GM21825 (cell line): ENCODE measurements around the gene GALR3.
A peak's percentile ranks its signal among the peaks of the same experiment; 100 is the strongest.

Experiments
- ATAC-seq: cut with Tn5 transposase; IDR thresholded peaks from one replicate; pipeline ENCODE4 v1.9.1; 2021; ENCODE audit warnings: mild to moderate bottlenecking, moderate library complexity; ENCODE audit not compliant: unreplicated experiment

GALR3 gene

DNA sequence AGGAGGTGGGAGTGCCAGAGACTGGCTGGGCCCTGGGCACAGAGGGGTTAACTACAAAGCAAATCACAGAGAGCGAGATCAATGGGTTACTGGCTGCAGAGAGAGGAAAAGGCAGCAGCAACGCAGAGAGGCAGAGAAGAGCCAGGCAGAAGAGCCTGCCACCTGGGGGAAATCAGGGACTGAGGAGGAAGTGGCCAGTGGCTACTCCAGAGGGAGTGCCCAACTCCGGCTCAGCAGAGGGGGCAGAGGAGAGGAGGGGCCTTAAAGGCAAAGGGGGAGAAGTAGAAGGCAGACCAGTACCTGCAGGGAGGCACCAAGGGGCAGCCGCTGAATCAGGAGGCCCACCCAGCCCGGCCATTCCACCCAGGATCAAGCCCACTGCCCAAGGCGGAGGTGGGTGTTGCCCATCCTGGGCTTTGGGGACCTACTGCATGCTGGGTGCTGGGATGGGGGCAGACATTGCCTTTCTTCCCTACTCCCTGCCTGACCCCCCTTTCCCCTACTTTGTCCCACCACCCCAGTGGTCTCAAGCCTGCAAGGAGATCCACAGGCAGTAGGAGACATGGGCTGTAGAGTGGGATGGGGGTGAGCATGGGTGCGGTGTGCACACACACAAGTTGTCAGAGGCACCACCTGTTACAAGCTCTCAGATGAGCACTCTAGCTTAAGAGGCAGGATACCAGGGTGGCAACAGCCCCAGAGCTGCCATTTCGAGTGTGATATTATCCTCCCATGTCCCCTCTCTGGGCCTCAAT lies 926 bp upstream of the GALR3 start:
- ATAC-seq = no peak

DNA sequence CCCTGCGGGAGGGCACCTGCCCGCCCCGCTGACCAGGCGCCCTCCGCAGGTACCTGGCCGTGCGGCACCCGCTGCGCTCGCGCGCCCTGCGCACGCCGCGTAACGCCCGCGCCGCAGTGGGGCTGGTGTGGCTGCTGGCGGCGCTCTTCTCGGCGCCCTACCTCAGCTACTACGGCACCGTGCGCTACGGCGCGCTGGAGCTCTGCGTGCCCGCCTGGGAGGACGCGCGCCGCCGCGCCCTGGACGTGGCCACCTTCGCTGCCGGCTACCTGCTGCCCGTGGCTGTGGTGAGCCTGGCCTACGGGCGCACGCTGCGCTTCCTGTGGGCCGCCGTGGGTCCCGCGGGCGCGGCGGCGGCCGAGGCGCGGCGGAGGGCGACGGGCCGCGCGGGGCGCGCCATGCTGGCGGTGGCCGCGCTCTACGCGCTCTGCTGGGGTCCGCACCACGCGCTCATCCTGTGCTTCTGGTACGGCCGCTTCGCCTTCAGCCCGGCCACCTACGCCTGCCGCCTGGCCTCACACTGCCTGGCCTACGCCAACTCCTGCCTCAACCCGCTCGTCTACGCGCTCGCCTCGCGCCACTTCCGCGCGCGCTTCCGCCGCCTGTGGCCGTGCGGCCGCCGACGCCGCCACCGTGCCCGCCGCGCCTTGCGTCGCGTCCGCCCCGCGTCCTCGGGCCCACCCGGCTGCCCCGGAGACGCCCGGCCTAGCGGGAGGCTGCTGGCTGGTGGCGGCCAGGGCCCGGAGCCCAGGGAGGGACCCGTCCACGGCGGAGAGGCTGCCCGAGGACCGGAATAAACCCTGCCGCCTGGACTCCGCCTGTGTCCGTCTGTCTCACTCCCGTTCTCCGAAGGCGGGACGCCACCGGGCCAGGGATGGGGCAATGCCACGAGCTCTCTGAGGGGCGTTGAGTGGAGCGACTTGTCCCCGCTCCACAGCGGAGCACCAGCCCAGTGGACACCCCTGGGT lies 1.8 kb downstream of the GALR3 start:
- no peak for ATAC-seq

GRCh38 chr22:37827056-37827455 lies 3.9 kb downstream of the GALR3 start:
- no peak for ATAC-seq

- no peak for ATAC-seq
Observed at GRCh38 chr22:37830093-37830842, 7.1 kb downstream of the GALR3 start.

- ATAC-seq = no peak
Observed at GRCh38 chr22:37831472-37831871, 8.3 kb downstream of the GALR3 start.

GRCh38 chr22:37832022-37832857 lies 9.1 kb downstream of the GALR3 start:
- ATAC-seq = no peak

- ATAC-seq = no peak
Observed at GRCh38 chr22:37842015-37842793, 19.0 kb downstream of the GALR3 start.

DNA sequence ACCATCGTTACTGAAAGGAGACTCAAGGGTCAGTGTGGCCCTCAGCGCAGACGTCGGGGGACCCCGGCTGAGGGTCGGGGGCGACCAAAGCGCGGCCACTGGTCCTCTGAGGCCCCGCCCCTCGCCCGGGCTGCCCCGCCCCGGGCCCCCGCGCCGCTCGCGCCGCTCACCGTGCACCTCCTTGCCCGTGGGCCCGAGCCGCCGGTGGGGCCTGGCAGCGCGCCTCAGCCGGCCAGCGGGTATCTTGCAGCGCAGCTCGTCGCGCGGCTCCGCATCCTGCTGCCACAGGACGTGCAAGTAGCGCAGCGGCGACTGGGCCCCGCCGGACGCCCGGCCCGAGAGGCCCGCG lies 20.5 kb downstream of the GALR3 start:
- peak; percentile 43 for ATAC-seq

DNA sequence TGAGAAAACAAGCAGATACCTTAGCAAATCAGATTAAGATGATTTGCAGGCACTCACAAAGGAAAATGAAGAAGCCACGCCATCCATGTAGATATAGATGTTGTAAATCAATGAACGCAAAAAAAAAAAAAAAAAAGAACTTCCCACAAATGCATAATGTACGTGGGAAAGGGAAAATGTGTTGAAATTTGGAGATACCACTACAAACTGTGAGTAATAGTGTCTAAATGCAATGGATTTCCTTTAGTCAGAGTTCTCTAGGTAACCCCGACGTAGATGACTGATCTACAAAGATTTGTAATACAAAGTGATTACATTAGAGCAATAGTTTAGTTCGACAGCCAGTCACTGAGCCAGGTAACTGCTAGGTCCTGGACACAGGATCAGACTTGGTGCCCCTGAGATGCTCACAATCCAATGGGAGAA lies 21.7 kb downstream of the GALR3 start:
- no peak for ATAC-seq

GRCh38 chr22:37846433-37846832 lies 23.3 kb downstream of the GALR3 start:
- no peak for ATAC-seq

- ATAC-seq = no peak
Observed at GRCh38 chr22:37848587-37849088, 25.5 kb downstream of the GALR3 start.

DNA sequence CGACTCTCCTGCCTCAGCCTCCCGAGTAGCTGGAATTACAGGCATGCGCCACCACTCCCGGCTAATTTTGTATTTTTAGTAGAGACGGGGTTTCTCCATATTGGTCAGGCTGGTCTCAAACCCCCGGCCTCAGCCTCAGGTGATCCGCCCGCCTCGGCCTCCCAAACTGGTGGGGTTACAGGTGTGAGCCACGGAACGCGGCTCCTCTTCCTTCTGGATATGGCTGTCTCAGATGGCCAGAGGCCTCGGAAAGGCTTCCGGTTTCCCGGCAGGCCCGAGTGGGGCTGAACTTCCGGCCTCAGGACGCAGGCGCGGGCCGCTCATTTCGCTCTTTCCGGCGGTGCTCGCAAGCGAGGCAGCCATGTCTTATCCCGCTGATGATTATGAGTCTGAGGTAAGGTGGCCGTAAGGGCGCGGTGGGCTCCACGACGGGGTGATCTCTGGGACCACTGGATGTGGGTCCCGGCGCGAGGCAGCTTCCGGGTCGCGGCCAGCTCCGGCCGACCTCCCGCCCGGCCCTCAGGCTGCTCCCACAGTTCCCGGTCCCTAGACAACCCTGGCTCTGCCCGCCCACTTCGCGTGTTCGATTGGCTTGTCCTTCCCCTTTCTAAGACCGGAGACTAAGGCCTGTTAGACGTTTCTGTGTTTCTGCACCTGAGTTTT lies 26.0 kb downstream of the GALR3 start, which contains the start of gene EIF3L:
TSS of gene EIF3L (plus strand) at position 331 of the 663 bp plus-strand sequence. CDS start at position 362, 31 bp downstream.
- peak; percentile 70 for ATAC-seq

GRCh38 chr22:37850801-37851200 lies 27.6 kb downstream of the GALR3 start:
- ATAC-seq = no peak

- no peak for ATAC-seq
Observed at GRCh38 chr22:37852418-37852817, 29.2 kb downstream of the GALR3 start.

DNA sequence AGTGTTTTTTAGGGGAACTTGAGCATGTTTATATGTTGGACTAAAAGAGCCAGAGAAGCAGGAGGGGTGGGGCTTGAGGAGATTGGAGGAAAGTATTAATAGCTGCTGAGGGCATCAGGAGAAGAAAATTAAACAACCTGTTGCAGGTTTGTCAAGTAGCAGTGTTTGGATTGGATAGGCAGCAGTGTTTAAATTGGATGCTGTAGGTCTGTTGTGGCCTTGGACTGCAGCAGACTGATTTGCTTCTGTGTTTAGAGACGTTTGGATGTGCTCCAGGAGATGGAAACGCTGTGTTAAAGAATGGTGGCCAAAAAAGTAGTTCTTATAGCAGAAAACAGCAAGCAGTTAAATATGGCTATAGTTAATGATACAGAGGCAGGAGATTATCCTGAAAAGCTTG lies 31.8 kb downstream of the GALR3 start:
- no peak for ATAC-seq

DNA sequence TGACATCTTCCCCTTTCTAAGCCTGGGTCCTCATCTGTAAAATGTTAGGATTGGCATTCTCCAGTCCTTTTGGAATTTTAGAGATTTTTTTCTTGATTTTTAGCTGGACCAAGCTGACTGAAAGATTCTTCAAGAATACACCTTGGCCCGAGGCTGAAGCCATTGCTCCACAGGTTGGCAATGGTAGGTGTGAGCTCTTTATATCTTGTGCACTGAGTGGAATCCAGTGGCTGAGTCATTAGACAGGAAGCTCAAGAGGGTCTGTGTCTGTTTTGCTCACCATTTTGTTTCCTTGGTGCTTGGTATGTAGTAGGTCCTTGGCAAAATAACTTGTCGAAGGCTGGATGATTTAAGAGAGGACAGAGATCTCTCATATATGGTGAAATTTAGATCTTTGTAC lies 32.3 kb downstream of the GALR3 start:
- no peak for ATAC-seq

GRCh38 chr22:37860796-37861421 lies 37.7 kb downstream of the GALR3 start:
- ATAC-seq = no peak

DNA sequence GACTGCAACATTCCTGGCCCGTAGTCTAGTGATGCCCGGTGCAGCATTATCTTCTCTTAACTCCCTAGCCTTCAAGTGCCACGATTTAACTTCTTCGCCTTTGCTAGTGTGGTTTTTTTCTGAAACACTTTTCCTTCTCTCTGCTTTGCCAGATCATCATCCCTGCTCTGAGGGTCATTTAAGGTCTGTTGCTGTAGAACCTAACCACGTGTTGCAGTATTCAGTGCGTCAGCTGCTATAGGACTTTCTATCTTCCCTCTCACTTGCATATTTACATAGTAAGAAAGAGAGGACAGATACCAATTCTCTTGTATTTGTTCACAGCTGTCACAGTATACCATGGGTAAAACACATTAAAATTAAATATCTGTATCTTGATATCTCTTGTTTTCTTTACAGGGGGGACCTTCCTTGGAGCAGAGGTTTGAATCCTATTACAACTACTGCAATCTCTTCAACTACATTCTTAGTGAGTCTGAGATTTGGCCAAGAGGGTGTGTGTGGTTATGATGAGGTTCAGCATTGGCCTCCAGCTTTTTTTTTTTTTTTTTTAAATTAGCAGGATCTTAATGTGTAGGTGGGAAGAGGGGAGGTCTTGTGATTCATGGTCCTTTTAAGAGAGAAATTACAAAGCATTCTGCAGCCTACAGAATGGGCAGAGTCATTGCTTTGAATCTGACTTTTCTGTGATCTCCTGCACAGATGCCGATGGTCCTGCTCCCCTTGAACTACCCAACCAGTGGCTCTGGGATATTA lies 39.6 kb downstream of the GALR3 start:
- no peak for ATAC-seq
